ENCODE data around the gene MYOM1. TPM values are rescaled to one million over a fixed set of nuclear protein-coding genes. Genes with fewer than 3 reads are reported as not detected.

Gene MYOM1
- total RNA-seq, 1 experiment from 2014 or later: 0.92 TPM

- in situ Hi-C loops (cut with HindIII; ENCODE audit: low pct_unique_long_range_greater_than_20kb, low sequenced_read_pairs): no loop called here
- CTCF ChIA-PET: no interaction called here
- Histone ChIP-seq H3K9me3 (ENCODE audit: control insufficient read depth, insufficient read depth, low read depth, low read length) (no peaks in the 10 kb centered on the region), H3K36me3 (ENCODE audit: control insufficient read depth, insufficient read depth, low read length) (no peaks in the 10 kb centered on the region), H3K4me1 (ENCODE audit: control insufficient read depth, insufficient read depth, low read length) (no peaks in the 10 kb centered on the region), H3K27me3 (ENCODE audit: control insufficient read depth, insufficient read depth, low read length) (no peaks in the 10 kb centered on the region), H3K27ac (ENCODE audit: low read length) (no peak overlapping the region), H3K4me3 (ENCODE audit: low read depth in 2 of 2, low read length in 2 of 2) (no peak overlapping the region)
- no peak for ATAC-seq
- BruUV-seq (replicated peaks): no TSS peak
- POLR2A ChIA-PET: no interaction called here
- TF ChIP-seq TCF7L2 (IDR thresholded peaks at IDR 0.05; ENCODE audit: low read depth, low read length) (no peak), SIN3A (IDR thresholded peaks at IDR 0.05; ENCODE audit: borderline replicate concordance, insufficient read depth, low read depth, low read length) (no peak), CTCF (IDR thresholded peaks at IDR 0.05) (no peak), REST (IDR thresholded peaks at IDR 0.05; ENCODE audit: insufficient read depth in 1 of 2, low read depth in 2 of 2, low read length in 1 of 2) (no peak), POLR2AphosphoS5 (IDR thresholded peaks at IDR 0.05; ENCODE audit: low read depth, low read length) (no peak)
- intact Hi-C loops (cut with micrococcal nuclease; ENCODE audit: unreplicated experiment): no loop called here
- no peak for DNase-seq (ENCODE audit: low read depth, low spot score)
Observed at GRCh38 chr18:3084206-3084605, 135.6 kb downstream of the MYOM1 start.

GRCh38 chr18:3083766-3084165 lies 136.0 kb downstream of the MYOM1 start:
- Histone ChIP-seq H3K27me3 (ENCODE audit: control insufficient read depth, insufficient read depth, low read length) (no peaks in the 10 kb centered on the region), H3K4me3 (ENCODE audit: low read depth in 2 of 2, low read length in 2 of 2) (no peak overlapping the region), H3K4me1 (ENCODE audit: control insufficient read depth, insufficient read depth, low read length) (no peaks in the 10 kb centered on the region), H3K36me3 (ENCODE audit: control insufficient read depth, insufficient read depth, low read length) (no peaks in the 10 kb centered on the region), H3K9me3 (ENCODE audit: control insufficient read depth, insufficient read depth, low read depth, low read length) (no peaks in the 10 kb centered on the region), H3K27ac (ENCODE audit: low read length) (no peak overlapping the region)
- in situ Hi-C loops (cut with HindIII; ENCODE audit: low pct_unique_long_range_greater_than_20kb, low sequenced_read_pairs) (no loop called here), intact Hi-C loops (cut with micrococcal nuclease; ENCODE audit: unreplicated experiment) (no loop called here)
- no peak for DNase-seq (ENCODE audit: low read depth, low spot score)
- no peak for ATAC-seq
- ChIA-PET CTCF (no interaction called here), POLR2A (no interaction called here)
- no TSS peak for BruUV-seq (replicated peaks)
- TF ChIP-seq TCF7L2 (IDR thresholded peaks at IDR 0.05; ENCODE audit: low read depth, low read length) (no peak), SIN3A (IDR thresholded peaks at IDR 0.05; ENCODE audit: borderline replicate concordance, insufficient read depth, low read depth, low read length) (no peak), REST (IDR thresholded peaks at IDR 0.05; ENCODE audit: insufficient read depth in 1 of 2, low read depth in 2 of 2, low read length in 1 of 2) (no peak), POLR2AphosphoS5 (IDR thresholded peaks at IDR 0.05; ENCODE audit: low read depth, low read length) (no peak), CTCF (IDR thresholded peaks at IDR 0.05) (no peak)
